Stimulated activated CD4-positive, alpha-beta T cell treated with anti-CD3 and anti-CD28 coated beads, Interleukin-12 subunit alpha, Interleukin-12 subunit beta, amount 100 ng/mL, for 24 hours (primary cell): ENCODE measurements around the gene EME2.

Experiments used
- DNase-seq, 2 experiments: peaks; one replicate each; pipeline ENCODE4 v3.0.0-alpha.2; 2020; ENCODE audit warnings: low read depth in 2 of 2

EME2 gene

GRCh38 chr16:1818873-1819525 is 46.4 kb downstream of the EME2 start:
- DNase-seq = no peak

DNA sequence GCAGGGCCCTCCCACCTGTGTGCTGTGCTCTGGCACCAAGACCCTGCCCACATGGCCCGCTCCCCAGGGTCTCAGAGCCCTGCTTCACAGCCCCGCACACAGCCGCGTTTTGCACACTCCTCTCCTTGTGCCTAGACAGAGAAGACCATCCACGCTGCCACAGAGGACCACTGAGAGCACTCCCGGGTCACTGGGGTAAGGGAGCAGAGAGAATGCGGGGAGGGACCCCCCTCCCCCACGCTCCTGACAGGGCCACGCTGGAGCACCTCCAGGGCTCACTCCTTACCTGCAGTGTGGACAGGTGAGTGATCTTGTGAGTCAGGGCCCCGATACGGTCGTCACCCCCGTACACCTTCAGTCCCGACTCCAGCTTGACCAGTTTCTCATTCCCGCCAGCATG is 47.0 kb downstream of the EME2 start:
- no peak for DNase-seq

- no peak for DNase-seq
Measured at GRCh38 chr16:1820096-1820945, 47.7 kb downstream of the EME2 start.

DNA sequence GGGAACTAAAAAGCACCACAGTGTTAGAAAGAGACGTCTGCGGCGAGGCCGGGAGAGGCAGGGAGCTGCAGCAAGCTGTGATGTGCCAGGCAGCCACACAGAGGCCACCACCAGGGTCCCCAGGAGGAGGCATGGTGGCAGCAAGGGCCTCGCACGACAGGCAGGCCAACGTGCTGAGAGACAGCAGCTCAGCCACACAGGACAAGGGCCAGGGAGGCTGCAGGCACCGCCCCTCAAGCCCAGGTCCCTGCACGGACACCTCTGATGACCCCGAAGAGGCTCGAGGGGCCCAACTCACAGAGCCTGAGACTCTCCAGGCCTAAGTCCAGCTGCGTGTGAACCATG is 48.3 kb downstream of the EME2 start:
- no peak for DNase-seq

GRCh38 chr16:1821861-1822611 is 49.4 kb downstream of the EME2 start:
- no peak for DNase-seq

DNA sequence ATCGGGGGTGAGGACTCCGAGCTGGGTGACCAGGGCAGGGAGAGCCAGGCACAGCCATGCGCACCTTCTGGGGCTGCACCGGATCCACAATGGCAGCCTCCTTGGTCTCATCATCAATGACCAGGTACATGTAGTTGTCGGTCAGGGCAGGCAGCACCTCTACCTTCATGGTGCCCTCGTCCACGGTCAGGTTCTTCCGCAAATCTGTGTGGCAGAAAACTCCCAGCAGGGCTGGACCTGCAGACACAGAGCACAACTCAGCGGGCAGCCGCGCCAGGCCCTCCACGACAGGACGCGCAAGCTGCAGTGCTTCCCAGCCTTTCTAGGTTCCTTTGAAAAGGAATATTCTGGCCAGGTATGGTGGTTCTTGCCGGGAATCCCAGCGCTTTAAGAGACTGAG is 50.2 kb downstream of the EME2 start:
- no peak for DNase-seq

DNA sequence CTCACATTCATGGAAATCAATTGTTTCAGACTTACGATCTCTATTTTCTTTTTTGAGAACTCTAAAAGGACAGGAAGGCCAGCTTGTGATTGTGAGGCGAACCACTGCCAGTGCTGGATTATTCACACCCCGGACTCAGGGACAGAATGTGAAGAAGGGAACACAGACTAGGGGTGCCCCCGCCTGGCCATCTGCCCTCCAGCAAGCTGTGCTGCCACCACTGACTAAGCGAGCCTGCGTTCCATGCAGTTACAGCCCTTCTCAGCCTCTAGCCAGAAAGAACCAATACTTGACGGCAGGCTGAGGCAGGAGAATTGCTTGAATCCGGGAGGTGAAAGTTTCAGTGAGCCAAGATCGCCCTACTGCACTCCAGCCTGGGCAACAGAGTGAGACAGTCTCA is 51.2 kb downstream of the EME2 start:
- DNase-seq = no peak

DNA sequence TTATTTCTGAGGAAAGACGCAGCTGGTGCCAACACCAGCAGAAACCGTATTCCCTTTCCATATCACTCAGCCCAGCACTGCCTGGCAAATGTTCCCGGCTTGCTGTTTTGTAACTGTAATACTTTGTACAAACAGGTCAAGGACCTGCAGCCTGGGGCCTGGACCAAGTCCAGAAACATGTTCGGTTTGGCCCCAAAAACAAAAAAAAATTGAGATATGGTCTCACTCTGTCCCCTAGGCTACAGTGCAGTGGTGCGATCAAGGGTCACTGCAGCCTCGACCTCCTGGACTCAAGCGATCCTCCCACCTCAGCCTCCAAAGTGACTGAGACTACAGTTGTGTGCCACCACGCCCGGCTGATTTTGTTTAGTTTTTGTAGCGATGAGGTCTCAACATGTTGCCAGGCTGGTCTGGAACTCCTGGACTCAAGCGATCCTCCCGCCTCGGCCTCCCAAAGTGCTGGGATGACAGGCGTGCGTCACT is 52.8 kb downstream of the EME2 start:
- no peak for DNase-seq
